ENCODE data around the gene MINK1. TPM values are rescaled to one million over a fixed set of nuclear protein-coding genes. Genes with fewer than 3 reads are reported as not detected.

Gene MINK1
- total RNA-seq, 1 donor: 38.0 TPM

GRCh38 chr17:4870855-4871254, 37.7 kb downstream of the MINK1 start:
- DNase-seq (ENCODE audit: low read depth): no peak
- no peak overlapping the region for H3K4me3 ChIP-seq (ENCODE audit: low read depth, low read length)
- TF ChIP-seq CTCF (IDR thresholded peaks at IDR 0.05; ENCODE audit: insufficient read depth, low read depth, low read length): no peak

GRCh38 chr17:4872786-4873185, 39.6 kb downstream of the MINK1 start:
- TF ChIP-seq CTCF (IDR thresholded peaks at IDR 0.05; ENCODE audit: insufficient read depth, low read depth, low read length): no peak
- no peak for DNase-seq (ENCODE audit: low read depth)

DNA sequence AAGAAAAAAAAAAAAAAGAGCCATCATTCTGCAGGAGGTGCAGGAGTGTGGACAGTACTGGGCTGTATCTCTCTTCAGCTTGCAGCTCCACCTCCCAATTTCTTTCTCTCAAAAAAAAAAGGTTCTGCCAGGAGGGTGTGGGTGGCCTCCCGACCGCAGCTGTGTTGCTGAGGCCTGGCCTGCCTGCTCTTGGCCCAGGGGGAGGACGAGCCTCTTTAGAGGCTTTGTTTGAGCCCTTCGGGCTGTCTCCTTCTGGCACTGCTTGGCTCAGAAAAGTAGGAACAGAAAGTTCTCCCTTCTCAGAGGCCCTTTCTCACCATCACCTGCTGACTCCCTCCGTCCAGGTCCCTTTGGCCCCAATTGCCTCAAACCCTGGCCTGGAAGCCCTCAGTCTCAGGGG, 43.9 kb downstream of the MINK1 start:
- no peak overlapping the region for H3K4me3 ChIP-seq (ENCODE audit: low read depth, low read length)
- DNase-seq (ENCODE audit: low read depth): no peak
- no peak for TF ChIP-seq CTCF (IDR thresholded peaks at IDR 0.05; ENCODE audit: insufficient read depth, low read depth, low read length)

More at GRCh38 chr17:4872786-4873185, 39.6 kb downstream of the MINK1 start:
- H3K4me3 ChIP-seq (ENCODE audit: low read depth, low read length): no peak overlapping the region

- DNase-seq (ENCODE audit: low read depth): no peak
Measured at GRCh38 chr17:4879601-4880000, 46.5 kb downstream of the MINK1 start.

GRCh38 chr17:4880857-4881256, 47.7 kb downstream of the MINK1 start:
- no peak for TF ChIP-seq CTCF (IDR thresholded peaks at IDR 0.05; ENCODE audit: insufficient read depth, low read depth, low read length)
- no peak for DNase-seq (ENCODE audit: low read depth)
- H3K4me3 ChIP-seq (ENCODE audit: low read depth, low read length): no peak overlapping the region

More at GRCh38 chr17:4879601-4880000, 46.5 kb downstream of the MINK1 start:
- no peak for TF ChIP-seq CTCF (IDR thresholded peaks at IDR 0.05; ENCODE audit: insufficient read depth, low read depth, low read length)
- H3K4me3 ChIP-seq (ENCODE audit: low read depth, low read length): no peak overlapping the region

DNA sequence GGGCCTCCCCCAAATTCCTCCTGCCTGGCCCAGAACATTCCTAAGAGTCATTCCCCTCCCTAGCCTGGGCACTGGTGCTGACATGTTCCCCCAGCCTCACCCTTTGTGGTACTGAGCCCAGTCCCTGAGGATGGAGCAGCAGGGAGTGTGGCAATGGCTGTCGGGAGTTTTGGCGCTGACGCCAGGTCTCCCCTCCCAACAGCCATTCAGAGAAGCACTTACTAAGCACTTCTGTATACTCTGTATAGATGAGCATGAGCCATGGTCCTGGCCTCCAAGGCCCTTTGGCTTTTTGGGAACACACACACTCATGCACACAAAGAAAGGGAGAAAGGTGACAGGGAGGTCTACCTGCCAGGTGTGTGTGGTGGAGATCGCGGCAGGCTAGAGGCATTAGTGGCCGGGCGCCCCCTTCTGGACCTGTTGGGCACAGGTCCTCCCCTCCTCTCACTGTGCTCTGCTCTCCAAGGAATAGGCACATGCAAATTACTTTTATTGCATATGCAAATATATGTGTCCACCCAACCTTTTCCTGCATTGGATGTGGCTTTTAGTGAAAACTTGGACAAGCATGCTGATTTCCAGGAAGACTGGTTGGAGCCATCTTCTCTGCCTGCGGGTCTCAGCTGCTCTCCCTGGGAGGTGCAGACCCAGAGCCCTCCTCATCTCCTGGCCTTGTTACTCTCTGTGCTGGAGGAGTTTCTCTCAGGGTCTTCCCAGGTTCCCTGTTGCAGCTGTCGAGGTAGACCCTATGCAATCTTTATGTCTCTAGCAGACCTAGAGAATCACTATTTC, 48.8 kb downstream of the MINK1 start:
- DNase-seq (ENCODE audit: low read depth): peak; percentile 33
- H3K4me3 ChIP-seq (ENCODE audit: low read depth, low read length): no peak overlapping the region
- TF ChIP-seq CTCF (IDR thresholded peaks at IDR 0.05; ENCODE audit: insufficient read depth, low read depth, low read length): peak; percentile 79
